ENCODE measurements around the gene EPHB6.

EPHB6 gene

GRCh38 chr7:142864980-142865747, 10.3 kb downstream of the EPHB6 start:
- no peak for DNase-seq

DNA sequence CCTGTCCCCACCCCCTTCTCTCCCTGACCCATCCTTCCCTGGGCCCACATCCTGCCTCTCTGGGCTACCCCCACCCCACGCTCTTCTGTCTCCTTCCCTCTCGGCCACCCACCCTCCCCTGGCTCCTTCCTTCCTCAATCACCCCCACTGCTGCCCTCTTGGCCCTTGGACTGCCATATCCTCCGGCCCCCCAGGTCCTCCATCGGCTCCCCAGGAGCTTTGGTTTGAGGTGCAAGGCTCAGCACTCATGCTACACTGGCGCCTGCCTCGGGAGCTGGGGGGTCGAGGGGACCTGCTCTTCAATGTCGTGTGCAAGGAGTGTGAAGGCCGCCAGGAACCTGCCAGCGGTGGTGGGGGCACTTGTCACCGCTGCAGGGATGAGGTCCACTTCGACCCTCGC, 10.9 kb downstream of the EPHB6 start:
- DNase-seq, result no peak

DNA sequence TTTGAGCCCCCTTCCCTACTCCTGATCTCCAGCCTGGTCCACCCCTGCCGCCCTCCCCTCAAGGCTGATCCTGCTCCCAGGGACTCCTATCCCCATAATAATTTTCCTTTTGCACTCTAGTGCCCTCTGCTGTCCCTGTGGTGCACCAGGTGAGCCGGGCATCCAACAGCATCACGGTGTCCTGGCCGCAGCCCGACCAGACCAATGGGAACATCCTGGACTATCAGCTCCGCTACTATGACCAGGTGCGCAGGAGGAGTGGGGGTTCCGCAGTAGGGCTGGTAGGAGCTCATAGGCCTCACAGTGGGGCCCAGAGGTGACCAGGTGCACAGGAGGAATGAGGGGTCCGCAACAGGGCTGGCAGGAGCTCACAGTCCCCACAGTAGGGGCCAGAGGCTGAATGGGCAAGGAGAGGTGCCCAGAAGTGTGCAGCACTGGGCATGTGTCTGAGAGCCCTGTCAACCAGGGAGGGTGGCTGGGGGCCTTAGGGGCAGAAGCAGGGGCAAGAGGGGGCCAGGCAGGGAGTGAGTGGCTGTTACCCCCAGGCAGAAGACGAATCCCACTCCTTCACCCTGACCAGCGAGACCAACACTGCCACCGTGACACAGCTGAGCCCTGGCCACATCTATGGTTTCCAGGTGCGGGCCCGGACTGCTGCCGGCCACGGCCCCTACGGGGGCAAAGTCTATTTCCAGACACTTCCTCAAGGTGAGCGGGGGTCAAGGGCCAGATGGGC, 11.7 kb downstream of the EPHB6 start:
- DNase-seq, result peak in 1 of 2 donors; percentile 33

DNA sequence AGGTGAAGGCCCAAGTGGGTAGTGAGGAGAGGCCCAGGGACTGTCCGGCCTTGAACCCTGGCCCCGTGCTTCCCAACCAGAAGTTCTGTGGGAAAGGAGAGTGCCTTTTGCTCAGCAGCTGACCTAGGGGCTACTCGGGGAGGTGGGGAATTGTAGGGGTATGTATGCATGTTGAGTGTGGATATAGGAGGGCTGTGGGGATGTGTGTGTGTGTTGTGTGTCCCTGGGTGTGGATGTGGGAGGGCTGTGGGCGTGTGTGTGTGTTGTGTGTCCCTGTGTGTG, 12.2 kb downstream of the EPHB6 start:
- DNase-seq, result no peak

DNA sequence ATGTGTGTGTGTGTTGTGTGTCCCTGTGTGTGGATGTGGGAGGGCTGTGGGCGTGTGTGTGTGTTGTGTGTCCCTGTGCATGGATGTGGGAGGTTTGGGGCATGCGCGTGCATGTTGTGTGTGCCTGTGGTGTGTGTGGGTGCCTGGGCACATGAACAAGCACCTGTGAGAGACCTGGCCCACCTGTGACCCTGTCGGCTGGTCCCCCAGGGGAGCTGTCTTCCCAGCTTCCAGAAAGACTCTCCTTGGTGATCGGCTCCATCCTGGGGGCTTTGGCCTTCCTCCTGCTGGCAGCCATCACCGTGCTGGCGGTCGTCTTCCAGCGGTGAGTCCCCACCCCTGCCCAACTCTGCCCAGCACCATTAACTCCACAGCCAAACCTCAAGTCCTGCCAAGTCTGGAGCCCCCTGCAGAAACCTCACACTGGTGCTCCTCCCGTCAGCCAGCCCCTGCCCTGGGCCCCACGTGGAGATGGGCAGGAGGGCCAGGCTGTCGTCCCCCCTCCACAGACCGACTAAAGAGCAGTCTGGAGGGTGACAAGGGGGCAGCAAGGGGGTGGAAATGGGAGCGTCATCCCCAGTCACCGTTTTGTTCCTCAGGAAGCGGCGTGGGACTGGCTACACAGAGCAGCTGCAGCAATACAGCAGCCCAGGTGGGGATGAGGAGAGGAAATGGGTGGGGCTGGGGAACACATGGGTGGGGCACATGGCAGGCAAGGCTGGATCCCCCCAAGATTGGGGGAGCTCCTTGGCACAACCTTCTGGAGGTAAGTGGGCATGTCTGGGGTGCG, 12.7 kb downstream of the EPHB6 start:
- DNase-seq, result no peak

DNA sequence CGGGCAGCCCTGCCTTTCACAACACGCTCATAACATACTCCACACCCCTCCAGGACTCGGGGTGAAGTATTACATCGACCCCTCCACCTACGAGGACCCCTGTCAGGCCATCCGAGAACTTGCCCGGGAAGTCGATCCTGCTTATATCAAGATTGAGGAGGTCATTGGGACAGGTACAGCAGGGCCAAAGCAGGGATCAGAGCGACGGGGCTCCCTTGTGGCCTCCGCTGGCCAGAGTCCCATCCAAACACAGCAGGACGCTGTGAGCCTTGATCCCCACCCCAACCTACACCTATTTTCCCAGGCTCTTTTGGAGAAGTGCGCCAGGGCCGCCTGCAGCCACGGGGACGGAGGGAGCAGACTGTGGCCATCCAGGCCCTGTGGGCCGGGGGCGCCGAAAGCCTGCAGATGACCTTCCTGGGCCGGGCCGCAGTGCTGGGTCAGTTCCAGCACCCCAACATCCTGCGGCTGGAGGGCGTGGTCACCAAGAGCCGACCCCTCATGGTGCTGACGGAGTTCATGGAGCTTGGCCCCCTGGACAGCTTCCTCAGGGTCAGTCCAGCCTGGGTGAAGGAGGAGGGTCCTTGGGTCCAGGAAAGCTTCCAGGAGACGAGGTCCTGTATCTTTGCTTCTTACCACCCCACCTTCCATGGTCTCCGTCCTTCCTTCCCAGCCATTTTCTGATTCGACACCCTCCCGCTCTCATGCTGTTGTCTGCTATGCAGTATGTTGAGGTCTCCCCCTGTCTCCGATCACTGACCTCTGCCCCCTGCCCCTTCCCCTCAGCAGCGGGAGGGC, 13.5 kb downstream of the EPHB6 start:
- no peak for DNase-seq

GRCh38 chr7:142868986-142869415, 14.1 kb downstream of the EPHB6 start:
- no peak for DNase-seq

DNA sequence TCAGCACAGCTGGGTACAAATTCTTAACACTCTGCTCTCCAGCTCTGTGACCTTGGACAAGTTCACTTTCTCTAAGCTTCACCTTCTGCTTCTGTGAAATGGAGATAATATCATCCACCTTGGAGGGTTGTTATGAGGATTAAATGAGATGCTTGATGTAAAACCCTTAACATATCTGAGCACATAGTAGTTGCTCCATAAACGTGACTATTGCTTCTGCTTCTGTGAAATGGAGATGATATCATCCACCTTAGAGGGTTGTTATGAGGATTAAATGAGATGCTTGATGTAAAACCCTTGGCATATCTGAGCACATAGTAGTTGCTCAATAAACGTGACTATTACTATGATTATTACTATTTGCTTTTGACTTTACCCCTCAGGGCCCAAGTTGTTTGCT, 14.6 kb downstream of the EPHB6 start:
- DNase-seq, result no peak

DNA sequence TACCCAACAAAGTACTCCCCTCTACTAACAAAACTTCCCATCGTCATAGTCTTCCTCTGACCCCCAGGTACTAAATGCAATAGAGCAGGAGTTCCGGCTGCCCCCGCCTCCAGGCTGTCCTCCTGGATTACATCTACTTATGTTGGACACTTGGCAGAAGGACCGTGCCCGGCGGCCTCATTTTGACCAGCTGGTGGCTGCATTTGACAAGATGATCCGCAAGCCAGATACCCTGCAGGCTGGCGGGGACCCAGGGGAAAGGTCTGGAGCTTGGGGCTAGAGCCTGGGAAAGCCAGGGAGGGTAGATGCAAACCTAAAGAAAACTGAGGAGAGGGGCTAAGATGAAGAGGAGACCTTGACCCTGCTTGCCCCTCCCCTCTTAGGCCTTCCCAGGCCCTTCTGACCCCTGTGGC, 15.3 kb downstream of the EPHB6 start:
- DNase-seq, result no peak

GRCh38 chr7:142870566-142871259, 15.8 kb downstream of the EPHB6 start:
- no peak for DNase-seq

GRCh38 chr7:142871260-142872105, 16.6 kb downstream of the EPHB6 start:
- DNase-seq, result no peak

DNA sequence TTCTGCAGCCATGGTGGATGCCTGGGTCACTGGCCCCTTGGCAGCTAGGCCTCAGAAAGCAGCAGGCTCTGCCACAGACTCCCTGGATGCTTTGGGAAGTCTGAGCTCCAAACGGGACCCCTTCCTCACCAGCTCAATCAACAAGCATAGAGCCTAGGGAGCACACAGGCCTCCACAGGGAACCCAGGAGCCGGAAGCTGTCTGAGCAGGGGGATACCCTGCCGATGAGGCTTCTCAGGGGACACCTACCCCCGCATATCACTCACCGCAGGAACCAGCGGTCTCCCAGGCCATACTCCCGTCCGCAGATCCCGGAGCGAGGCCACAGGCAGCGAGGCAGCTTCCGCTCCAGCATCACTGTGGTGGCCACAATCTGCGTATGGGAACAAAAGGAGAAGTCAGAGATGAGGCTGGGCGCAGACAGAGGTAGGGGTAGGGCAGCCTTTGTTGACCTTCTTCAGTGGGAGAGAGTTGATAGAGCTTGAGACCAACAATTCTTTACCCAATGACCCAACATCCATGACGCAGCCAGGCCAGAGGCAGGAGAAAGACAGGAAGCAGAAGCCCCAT, 17.3 kb downstream of the EPHB6 start:
- DNase-seq, result no peak

DNA sequence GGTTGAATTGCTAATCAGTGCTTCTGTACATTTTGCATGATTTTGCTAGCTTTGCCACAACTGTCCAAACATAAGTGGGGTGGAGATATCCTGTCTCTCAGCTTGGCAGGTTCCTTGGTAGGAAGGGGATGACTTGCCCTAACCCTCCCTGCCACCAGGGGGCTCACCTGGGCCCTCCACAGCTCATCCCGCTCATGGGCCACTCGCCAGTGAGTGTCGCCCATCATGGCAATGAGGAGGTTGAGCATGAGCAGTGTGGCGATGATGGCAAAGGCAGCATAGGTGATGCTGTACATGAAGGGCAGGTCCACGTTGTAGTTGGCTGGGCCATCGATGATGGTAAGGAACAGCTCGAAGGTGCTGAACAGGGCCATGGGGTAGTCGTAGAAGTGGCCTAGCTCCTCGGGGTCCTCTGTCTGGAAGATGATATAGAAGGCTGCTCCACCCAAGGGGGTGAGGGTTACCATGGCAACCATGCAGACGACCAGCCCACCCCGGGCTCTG, 18.5 kb downstream of the EPHB6 start:
- peak in 1 of 2 donors; percentile 15 for DNase-seq

DNA sequence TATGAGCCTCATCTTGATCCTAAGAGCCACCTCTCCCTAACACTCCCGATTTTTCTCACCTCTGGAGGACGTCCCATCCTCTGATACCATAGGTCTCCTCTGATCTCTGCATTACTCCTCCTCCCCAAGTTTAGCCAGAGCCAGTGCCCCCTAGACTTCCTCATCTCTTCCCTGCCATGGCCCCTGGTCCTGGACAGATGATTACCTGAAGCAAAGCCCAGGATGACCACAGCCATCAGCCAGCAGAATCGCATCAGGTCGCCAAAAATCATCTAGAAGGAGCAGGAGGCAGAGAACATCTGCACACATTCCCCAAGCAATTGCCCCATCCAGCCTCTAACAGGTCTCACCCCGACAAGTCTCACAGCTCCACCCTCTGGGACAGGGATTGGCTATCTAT, 19.0 kb downstream of the EPHB6 start:
- DNase-seq, result no peak

- DNase-seq, result no peak
These were observed 19.5 kb downstream of the EPHB6 start for GRCh38 chr7:142874409-142874808.

DNA sequence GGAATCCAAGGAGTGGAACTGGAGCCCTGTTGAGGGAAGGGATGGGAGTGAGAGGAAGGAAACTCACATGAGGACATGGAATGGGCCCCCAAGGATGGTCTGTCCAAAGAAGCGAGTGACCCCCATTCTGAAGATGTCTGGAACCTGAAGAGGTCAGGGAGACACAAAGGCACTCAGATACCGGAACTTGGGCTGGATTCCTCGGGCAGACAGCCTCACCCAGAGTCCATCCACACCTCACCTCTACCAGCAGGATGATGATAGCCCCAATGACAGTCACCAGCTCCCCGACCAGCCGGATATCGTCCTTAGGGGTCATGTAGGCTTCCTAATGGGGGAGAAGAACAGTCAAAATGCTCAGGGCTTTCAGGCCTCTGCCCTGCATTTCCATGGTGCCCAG, 20.0 kb downstream of the EPHB6 start:
- DNase-seq, result no peak

DNA sequence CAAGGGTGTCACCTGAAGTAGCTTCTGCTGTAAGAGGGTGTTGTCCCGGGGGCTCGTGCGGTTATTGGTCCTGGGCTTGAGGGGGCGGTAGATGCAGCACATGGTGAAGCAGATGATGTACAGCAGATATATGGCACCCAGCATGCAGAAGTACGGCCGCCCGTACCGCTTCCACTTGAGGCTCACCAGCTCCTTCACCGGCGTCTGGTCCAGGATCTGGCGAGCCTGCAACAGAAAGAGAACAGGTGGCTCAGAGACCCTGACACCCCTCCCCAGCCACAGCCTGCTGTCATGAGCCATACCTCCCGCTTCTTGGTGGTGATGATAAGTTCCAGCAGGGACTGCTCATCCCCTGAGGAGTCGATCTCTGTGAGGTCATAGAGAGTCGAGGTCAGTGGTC, 20.6 kb downstream of the EPHB6 start:
- DNase-seq, result no peak

- DNase-seq, result no peak
These were observed 21.5 kb downstream of the EPHB6 start for GRCh38 chr7:142876236-142876960.

GRCh38 chr7:142876991-142877910, 22.4 kb downstream of the EPHB6 start:
- DNase-seq, result no peak
